Stimulated activated CD8-positive, alpha-beta memory T cell treated with anti-CD3 and anti-CD28 coated beads, Interleukin-4, amount 100 ng/mL, for 4 hours (primary cell): Measurements from ENCODE around the gene SERPINF2.
A peak's percentile ranks its signal among the peaks of the same experiment; 100 is the strongest.
"Not testable (repeated sequence)": the region's sequence is repeated elsewhere in the genome, so short reads cannot be mapped to it uniquely, and the experiment has no call there.

ENCODE experiments used
- DNase-seq, 2 donors: peaks; one replicate each; pipeline ENCODE4 v3.0.0-alpha.2; 2020; ENCODE audit warnings: low read depth in 2 of 2, low spot score in 1 of 2

The SERPINF2 gene

GRCh38 chr17:1742371-1743087, at the start of gene SERPINF2:
TSS of gene SERPINF2 (plus strand) at chr17:1742871. CDS start at chr17:1744996, 2,125 bp downstream.
- DNase-seq, result no peak

- DNase-seq, result no peak
Measured at GRCh38 chr17:1693339-1693738, 49.3 kb upstream of the SERPINF2 start.

GRCh38 chr17:1695365-1695764, 47.3 kb upstream of the SERPINF2 start:
- DNase-seq, result no peak

GRCh38 chr17:1697681-1698080, 45.0 kb upstream of the SERPINF2 start:
- DNase-seq, result no peak

GRCh38 chr17:1699891-1700290, 42.8 kb upstream of the SERPINF2 start:
- not testable (repeated sequence) for DNase-seq

- no peak for DNase-seq
Measured at GRCh38 chr17:1703063-1703462, 39.6 kb upstream of the SERPINF2 start.

- DNase-seq, result no peak
Measured at GRCh38 chr17:1705004-1705403, 37.7 kb upstream of the SERPINF2 start.

GRCh38 chr17:1707107-1707506, 35.6 kb upstream of the SERPINF2 start:
- DNase-seq, result no peak

GRCh38 chr17:1708791-1709346, 33.8 kb upstream of the SERPINF2 start:
- DNase-seq, result not testable (repeated sequence)

GRCh38 chr17:1709403-1709951, 33.2 kb upstream of the SERPINF2 start:
- no peak for DNase-seq

GRCh38 chr17:1709971-1710806, 32.5 kb upstream of the SERPINF2 start, which contains the start of gene TLCD2:
TSS of gene TLCD2 (minus strand) at chr17:1710377. CDS start at chr17:1710242, 135 bp downstream.
- DNase-seq, result no peak

- DNase-seq, result no peak
Measured at GRCh38 chr17:1710807-1711553, 31.7 kb upstream of the SERPINF2 start.

- DNase-seq, result no peak
Measured at GRCh38 chr17:1711804-1712203, 30.9 kb upstream of the SERPINF2 start.

- no peak for DNase-seq
Measured at GRCh38 chr17:1712271-1712670, 30.4 kb upstream of the SERPINF2 start.

- DNase-seq, result no peak
Measured at GRCh38 chr17:1713160-1713877, 29.4 kb upstream of the SERPINF2 start.

- DNase-seq, result no peak
Measured at GRCh38 chr17:1713878-1714426, 28.7 kb upstream of the SERPINF2 start.

- DNase-seq, result peak in 1 of 2 donors; percentile 22
Measured at GRCh38 chr17:1714427-1714979, 28.2 kb upstream of the SERPINF2 start.

- no peak for DNase-seq
Measured at GRCh38 chr17:1714980-1715802, 27.5 kb upstream of the SERPINF2 start.

- DNase-seq, result no peak
Measured at GRCh38 chr17:1715803-1716075, 26.9 kb upstream of the SERPINF2 start.
